NCI-H2196 treated with DMSO at 0.1 percent for 48 hours (cell line): ENCODE measurements around the gene C1R.
"Not testable (repeated sequence)": the region's sequence is repeated elsewhere in the genome, so short reads cannot be mapped to it uniquely, and the experiment has no call there.

ENCODE experiments used
- DNase-seq: peaks from one replicate; lab custom pipeline; 2025; ENCODE audit not compliant: unreplicated experiment; lab: John Stamatoyannopoulos, UW

The C1R gene

DNA sequence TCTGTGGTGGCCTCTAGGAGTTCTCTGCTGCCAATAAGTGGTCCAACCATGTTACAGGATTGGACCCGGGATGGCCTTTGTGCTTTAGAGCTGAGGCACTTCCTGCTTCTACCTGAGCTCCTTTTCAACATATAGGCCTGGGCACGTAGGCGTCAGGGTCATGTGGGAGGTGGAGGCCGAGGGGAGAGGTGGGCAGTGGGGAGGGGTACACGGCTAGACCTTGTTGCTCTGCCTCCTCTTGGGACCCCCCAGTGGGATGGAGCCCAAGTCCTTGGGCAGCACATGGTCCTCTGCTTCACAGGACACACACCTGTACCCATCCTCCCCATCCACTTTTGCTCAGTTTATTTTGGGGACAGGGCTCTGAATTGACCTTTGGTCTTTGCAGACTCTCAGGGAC is 29.1 kb upstream of the C1R start:
- DNase-seq: no peak

- DNase-seq: no peak
Measured at GRCh38 chr12:7120166-7120565, 27.9 kb upstream of the C1R start.

GRCh38 chr12:7118881-7119280 is 26.6 kb upstream of the C1R start:
- no peak for DNase-seq

DNA sequence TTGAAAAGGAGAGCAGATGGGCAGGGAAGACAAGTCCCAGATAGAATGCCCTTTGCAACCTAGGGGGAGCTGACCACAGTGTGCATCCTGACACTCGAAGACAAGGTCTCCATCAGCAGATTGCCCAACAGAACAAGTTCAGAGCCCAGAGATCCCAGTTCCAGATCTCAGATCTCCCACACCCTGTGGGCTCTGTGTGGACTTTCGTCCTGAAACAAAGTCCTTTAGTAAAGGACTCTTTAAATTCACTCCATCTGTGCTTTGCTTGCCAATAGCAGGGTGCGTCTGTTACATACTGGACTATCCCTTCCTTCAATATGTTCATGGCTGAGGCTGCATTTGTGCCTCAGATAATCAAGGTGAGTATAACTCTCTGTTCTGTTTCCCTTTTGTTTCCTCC is 25.4 kb upstream of the C1R start:
- DNase-seq: no peak

- no peak for DNase-seq
Measured at GRCh38 chr12:7116916-7117315, 24.7 kb upstream of the C1R start.

- DNase-seq: no peak
Measured at GRCh38 chr12:7116196-7116595, 24.0 kb upstream of the C1R start.

DNA sequence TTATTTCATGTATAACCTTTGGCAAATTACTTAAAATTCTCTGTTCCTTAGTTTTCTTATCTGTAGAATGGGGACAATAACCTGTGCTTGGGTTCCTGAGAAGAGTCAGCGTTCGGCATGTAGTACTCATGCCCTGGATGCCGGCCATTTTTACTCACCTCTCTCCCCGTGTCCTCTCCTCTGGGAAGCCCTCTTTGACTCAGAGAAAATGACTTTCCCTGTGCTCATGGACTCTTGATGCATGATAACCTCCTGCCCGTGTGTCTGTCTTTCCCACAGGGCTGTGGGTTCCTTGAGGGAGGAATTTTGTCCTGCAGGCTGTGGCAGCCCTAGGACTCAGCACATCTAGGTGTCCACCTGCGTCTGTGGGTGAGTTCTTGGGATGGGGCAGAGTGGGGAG is 22.6 kb upstream of the C1R start:
- DNase-seq: no peak

GRCh38 chr12:7114008-7114407 is 21.8 kb upstream of the C1R start:
- no peak for DNase-seq

DNA sequence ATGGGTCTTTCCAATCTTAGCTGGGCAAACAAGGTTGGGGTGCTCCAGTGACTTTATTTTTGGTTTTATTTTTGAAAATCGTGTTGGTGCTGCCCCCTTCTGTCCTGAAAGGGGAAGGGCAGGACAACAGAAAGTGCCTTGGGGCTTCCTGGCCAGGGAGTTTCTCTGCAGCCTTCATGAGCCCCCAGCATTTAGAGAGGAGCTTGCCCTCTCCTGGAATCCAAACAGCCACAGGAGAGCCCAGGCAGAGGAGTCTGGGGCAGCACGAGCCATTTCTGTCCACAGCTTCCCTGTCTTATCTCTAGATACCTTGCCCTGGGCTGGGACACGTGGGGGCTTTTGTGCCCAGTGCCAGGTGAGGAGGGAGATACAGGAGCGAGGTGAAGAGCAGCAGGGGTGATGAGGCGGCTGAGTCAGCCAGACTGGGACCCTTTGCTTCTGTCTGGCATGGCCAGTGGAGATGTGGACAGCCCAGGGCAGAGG is 21.2 kb upstream of the C1R start:
- no peak for DNase-seq

- no peak for DNase-seq
Measured at GRCh38 chr12:7112041-7112440, 19.8 kb upstream of the C1R start.

GRCh38 chr12:7110661-7111060 is 18.4 kb upstream of the C1R start:
- no peak for DNase-seq

GRCh38 chr12:7109572-7109920 is 17.3 kb upstream of the C1R start:
- DNase-seq: no peak

- peak; percentile 28 for DNase-seq
Measured at GRCh38 chr12:7108796-7109571, 16.7 kb upstream of the C1R start, which contains the start of gene C1RL. C1RL (minus strand) TSS chr12:7109214; CDS start chr12:7109180, 34 bp downstream.

DNA sequence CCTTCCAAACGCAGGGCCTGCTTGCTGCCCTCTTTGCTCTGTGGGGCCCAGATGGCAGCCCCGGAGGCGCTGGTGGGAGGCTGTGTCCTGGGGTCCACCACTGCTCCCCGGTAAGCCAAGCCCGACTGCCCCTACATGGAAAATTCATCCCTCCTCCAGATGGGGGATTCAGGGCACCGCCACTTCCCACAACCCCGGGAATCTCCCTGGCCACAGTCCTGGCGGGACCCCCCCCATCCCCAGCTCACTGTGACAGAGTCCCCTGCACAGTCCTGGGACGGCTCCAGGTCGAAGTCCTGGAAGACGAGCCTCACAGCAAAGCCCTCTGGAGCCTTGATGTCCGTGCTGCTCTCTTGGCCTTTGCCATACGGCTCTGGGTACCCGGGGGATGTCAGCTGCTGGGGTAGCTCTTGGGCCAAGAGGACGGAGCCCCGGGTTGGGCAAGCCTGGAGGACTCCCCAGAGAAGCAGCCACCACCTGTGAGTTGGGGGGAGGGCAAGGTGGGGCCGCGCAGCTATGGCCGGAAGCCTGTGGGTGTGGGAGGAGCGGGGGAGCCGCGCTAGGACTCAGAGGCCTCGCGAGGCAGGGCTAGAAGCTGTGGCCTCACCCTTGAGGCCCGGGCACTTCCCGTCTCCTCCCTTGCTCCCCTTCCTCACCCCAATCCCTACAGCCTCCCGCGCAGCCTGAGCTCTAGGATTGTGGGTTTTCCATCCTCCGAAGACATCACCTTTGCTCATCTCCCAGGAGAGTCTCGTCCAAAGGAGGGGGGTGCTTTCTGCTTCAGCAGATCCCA is 16.0 kb upstream of the C1R start:
- no peak for DNase-seq

DNA sequence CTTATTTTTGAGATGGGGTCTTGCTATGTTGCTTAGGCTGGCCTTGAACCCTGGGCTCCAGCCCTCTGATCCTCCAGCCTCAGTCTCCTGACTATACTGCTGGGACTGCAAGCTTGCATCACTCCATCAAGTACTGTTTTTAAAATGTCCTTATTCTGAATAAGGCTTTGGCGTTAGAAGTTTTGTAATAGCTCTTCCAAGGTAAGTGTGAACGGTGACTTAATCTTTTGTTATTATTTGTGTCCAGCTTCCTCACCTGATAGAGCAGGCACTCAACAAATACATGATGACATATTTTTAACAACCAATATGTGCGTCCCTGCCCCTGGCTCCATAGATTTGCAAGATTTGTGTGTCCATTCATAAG is 15.4 kb upstream of the C1R start:
- DNase-seq: no peak

- DNase-seq: not testable (repeated sequence)
Measured at GRCh38 chr12:7107181-7107580, 14.9 kb upstream of the C1R start.

GRCh38 chr12:7106082-7106481 is 13.8 kb upstream of the C1R start:
- no peak for DNase-seq

DNA sequence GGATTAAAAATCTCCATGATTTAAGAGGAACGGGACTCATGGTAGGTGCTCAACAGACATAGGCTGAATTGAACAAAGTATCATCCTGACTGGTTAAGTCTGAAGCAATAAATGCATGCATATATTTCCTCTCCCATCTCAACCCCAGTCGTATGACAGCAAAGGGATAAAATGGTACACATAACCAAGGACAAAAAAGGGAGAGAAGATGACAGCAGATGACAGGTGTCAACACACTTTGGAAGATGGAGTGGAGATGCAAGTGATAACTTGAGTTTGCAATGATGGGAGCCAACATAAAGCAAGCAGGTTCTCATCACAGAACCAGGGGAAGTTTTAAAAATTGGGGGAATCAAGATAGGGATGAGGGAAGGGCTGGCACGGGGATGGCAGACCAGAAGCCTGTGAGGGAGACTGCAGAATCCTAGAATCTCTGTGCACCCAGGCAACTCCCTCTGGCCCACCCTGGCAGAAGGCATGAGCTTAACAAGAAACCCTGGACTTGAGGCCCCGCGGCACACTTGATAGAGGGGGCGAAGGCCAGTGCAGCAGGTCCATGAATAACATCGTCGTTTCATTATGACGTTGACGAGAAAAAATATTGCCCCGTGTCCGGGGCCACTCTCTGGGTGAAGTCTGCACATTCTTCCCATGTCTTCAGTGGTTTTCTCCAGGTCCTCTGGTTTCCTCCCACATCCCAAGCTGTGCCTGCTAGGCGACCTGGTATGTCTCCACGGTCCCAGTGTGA is 11.8 kb upstream of the C1R start:
- no peak for DNase-seq

- DNase-seq: no peak
Measured at GRCh38 chr12:7102582-7102981, 10.3 kb upstream of the C1R start.

DNA sequence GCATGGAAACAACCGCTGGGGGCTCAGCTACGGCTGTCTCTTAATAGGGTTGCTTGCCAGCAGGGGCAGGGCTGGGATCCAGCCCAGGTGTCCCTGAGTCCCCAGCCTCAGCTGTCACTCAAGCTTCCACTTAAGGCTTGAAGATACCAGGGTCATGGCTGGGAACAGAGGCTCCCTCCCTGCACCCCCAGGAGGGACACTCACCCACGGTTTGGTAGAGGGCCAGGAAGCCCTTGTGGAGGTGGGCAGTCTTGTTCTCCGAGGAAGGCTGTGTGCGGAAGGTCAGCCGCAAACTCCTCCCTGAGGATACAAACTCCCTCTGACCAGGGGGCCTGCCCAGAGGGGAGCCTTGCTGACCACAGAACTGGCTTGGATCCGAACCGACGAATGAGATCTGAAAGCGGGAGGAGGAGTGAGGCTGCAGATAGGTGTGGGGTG is 9.5 kb upstream of the C1R start:
- DNase-seq: no peak

GRCh38 chr12:7101047-7101693 is 8.9 kb upstream of the C1R start:
- no peak for DNase-seq
